ENCODE data around the gene NOTCH3. TPM values are rescaled to one million over a fixed set of nuclear protein-coding genes. Genes with fewer than 3 reads are reported as not detected.

NOTCH3 gene
- total RNA-seq, 1 experiment from 2014 or later: 164 TPM

GRCh38 chr19:15181394-15181793 lies 19.4 kb downstream of the NOTCH3 start:
- Histone ChIP-seq H3K56ac (ENCODE audit: insufficient read length, low read depth, low read length) (no peak overlapping the region), H4K20me1 (ENCODE audit: control insufficient read depth, insufficient read depth, insufficient read length) (no peaks in the 10 kb centered on the region), H3K23ac (ENCODE audit: insufficient read length, low read depth, low read length) (no peak overlapping the region), H2BK15ac (ENCODE audit: low read depth, low read length) (no peak overlapping the region), H3K23me2 (ENCODE audit: insufficient read length, low read depth, low read length, poor library complexity, severe bottlenecking) (no peaks in the 10 kb centered on the region), H3T11ph (ENCODE audit: low read length) (no peak overlapping the region), H4K8ac (replicated peaks; ENCODE audit: insufficient read length, low read depth, low read length) (no peak overlapping the region), H2BK12ac (ENCODE audit: insufficient read length, low read depth, low read length) (no peak overlapping the region), H2AK5ac (ENCODE audit: insufficient read length, low read length) (no peak overlapping the region), H3K4me2 (ENCODE audit: insufficient read depth, insufficient read length, low read length) (no peak overlapping the region), H3K4me1 (ENCODE audit: insufficient read depth, low read length) (no peaks in the 10 kb centered on the region), H3K4ac (ENCODE audit: low read depth, low read length) (no peak overlapping the region), H4K5ac (ENCODE audit: insufficient read length, low read depth, low read length) (no peak overlapping the region), H3K9ac (ENCODE audit: extremely low read depth, insufficient read length, low read length) (no peak overlapping the region), H3K9me3 (ENCODE audit: control insufficient read depth, low read depth, low read length) (no peaks in the 10 kb centered on the region), H2AFZ (ENCODE audit: low read length) (no peak overlapping the region), H3K79me2 (ENCODE audit: insufficient read depth, low read length) (no peaks in the 10 kb centered on the region), H2BK120ac (ENCODE audit: low read depth, low read length, poor library complexity, severe bottlenecking) (no peak overlapping the region), H3K14ac (ENCODE audit: insufficient read depth, low read length) (no peak overlapping the region), H3K79me1 (ENCODE audit: insufficient read depth, low read depth, low read length, poor library complexity, severe bottlenecking) (no peaks in the 10 kb centered on the region), H3K18ac (ENCODE audit: insufficient read length, low read depth, low read length) (no peak overlapping the region), H3K27ac (ENCODE audit: insufficient read length, low read depth, low read length) (no peak overlapping the region), H2BK5ac (ENCODE audit: insufficient read length, low read length) (no peak overlapping the region), H2BK20ac (ENCODE audit: low read depth, low read length, poor library complexity, severe bottlenecking) (no peak overlapping the region), H3K27me3 (ENCODE audit: insufficient read depth, low read length) (no peaks in the 10 kb centered on the region), H4K91ac (ENCODE audit: insufficient read length, low read depth, low read length) (no peak overlapping the region)
- WGBS (ENCODE audit: extremely low coverage, insufficient read length, low lambda C conversion rate): no CpG with 5 or more reads among the region's 23 CpGs
- peak; percentile 87 for DNase-seq
- Mint-ChIP-seq H3K36me3 (ENCODE audit: insufficient read depth in 1 of 3, low read depth in 3 of 3) (peaks cover 33 to 79% (median 71%) of the 10 kb centered on the region in 3 experiments), H3K4me3 (peak overlapping the region in 1 of 2 experiments; percentile 17; a peak in 1 of 5 replicates), H3K4me1 (peaks cover 4 to 16% of the 10 kb centered on the region in 2 experiments), H3K27me3 (ENCODE audit: low read depth) (no peaks in the 10 kb centered on the region), H3K27ac (peak overlapping the region in 1 of 3 experiments; percentile 60; a peak in 2 of 7 replicates), H3K9me3 (no peaks in the 10 kb centered on the region)
- no peak for TF ChIP-seq CTCF (conservative IDR thresholded peaks at IDR 0.05)

All from H9 (cell line).